ENCODE data around the gene CRTC1. TPM values are rescaled to one million over a fixed set of nuclear protein-coding genes. Genes with fewer than 3 reads are reported as not detected.

Gene CRTC1
- total RNA-seq, 1 experiment from 2014 or later: 12.3 TPM

- TF ChIP-seq NFYB (CRISPR knock-in tag; conservative IDR thresholded peaks at IDR 0.05; ENCODE audit: low read depth) (no peak), ZNF425 (CRISPR knock-in tag; conservative IDR thresholded peaks at IDR 0.05) (no peak)
- TF ChIP-seq, protein P1, sequence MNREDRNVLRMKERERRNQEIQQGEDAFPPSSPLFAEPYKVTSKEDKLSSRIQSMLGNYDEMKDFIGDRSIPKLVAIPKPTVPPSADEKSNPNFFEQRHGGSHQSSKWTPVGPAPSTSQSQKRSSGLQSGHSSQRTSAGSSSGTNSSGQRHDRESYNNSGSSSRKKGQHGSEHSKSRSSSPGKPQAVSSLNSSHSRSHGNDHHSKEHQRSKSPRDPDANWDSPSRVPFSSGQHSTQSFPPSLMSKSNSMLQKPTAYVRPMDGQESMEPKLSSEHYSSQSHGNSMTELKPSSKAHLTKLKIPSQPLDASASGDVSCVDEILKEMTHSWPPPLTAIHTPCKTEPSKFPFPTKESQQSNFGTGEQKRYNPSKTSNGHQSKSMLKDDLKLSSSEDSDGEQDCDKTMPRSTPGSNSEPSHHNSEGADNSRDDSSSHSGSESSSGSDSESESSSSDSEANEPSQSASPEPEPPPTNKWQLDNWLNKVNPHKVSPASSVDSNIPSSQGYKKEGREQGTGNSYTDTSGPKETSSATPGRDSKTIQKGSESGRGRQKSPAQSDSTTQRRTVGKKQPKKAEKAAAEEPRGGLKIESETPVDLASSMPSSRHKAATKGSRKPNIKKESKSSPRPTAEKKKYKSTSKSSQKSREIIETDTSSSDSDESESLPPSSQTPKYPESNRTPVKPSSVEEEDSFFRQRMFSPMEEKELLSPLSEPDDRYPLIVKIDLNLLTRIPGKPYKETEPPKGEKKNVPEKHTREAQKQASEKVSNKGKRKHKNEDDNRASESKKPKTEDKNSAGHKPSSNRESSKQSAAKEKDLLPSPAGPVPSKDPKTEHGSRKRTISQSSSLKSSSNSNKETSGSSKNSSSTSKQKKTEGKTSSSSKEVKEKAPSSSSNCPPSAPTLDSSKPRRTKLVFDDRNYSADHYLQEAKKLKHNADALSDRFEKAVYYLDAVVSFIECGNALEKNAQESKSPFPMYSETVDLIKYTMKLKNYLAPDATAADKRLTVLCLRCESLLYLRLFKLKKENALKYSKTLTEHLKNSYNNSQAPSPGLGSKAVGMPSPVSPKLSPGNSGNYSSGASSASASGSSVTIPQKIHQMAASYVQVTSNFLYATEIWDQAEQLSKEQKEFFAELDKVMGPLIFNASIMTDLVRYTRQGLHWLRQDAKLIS (CRISPR knock-in tag; IDR thresholded peaks at IDR 0.05; ENCODE audit: borderline replicate concordance): no peak
Observed at GRCh38 chr19:18773682-18774081, 90.2 kb downstream of the CRTC1 start (continued).

GRCh38 chr19:18774107-18774506 lies 90.6 kb downstream of the CRTC1 start:
- DNase-seq (ENCODE audit: low spot score): no peak
- H3K4me3 Mint-ChIP-seq: no peak overlapping the region
- POLR2A ChIA-PET: interaction anchor here (0.5 to 1.2 kb wide), 2 partner anchors 57 to 1155 kb away, joined by 3 to 4 read pairs; partner anchors contain the start of gene UPF1
- H3K36me3 Mint-ChIP-seq: no peaks in the 10 kb centered on the region
- H3K27me3 Mint-ChIP-seq (ENCODE audit: low read depth): peaks cover 94% of the 10 kb centered on the region
- CTCF ChIA-PET: interaction anchor here (0.9 to 3.9 kb wide), 5 partner anchors 9 to 121 kb away, joined by 3 to 42 read pairs (median 5); partner anchors contain the start of gene CERS1
- H3K9me3 Mint-ChIP-seq: no peaks in the 10 kb centered on the region
- H3K4me1 Mint-ChIP-seq: no peaks in the 10 kb centered on the region
- ATAC-seq: no peak
- no peak overlapping the region for H3K27ac Mint-ChIP-seq
- TF ChIP-seq, protein P2, sequence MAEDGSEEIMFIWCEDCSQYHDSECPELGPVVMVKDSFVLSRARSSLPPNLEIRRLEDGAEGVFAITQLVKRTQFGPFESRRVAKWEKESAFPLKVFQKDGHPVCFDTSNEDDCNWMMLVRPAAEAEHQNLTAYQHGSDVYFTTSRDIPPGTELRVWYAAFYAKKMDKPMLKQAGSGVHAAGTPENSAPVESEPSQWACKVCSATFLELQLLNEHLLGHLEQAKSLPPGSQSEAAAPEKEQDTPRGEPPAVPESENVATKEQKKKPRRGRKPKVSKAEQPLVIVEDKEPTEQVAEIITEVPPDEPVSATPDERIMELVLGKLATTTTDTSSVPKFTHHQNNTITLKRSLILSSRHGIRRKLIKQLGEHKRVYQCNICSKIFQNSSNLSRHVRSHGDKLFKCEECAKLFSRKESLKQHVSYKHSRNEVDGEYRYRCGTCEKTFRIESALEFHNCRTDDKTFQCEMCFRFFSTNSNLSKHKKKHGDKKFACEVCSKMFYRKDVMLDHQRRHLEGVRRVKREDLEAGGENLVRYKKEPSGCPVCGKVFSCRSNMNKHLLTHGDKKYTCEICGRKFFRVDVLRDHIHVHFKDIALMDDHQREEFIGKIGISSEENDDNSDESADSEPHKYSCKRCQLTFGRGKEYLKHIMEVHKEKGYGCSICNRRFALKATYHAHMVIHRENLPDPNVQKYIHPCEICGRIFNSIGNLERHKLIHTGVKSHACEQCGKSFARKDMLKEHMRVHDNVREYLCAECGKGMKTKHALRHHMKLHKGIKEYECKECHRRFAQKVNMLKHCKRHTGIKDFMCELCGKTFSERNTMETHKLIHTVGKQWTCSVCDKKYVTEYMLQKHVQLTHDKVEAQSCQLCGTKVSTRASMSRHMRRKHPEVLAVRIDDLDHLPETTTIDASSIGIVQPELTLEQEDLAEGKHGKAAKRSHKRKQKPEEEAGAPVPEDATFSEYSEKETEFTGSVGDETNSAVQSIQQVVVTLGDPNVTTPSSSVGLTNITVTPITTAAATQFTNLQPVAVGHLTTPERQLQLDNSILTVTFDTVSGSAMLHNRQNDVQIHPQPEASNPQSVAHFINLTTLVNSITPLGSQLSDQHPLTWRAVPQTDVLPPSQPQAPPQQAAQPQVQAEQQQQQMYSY (CRISPR knock-in tag; IDR thresholded peaks at IDR 0.05): no peak
- TF ChIP-seq NR2C2 (CRISPR knock-in tag; IDR thresholded peaks at IDR 0.05) (no peak), MXD4 (CRISPR knock-in tag; IDR thresholded peaks at IDR 0.05; ENCODE audit: borderline replicate concordance) (no peak), MLX (CRISPR knock-in tag; IDR thresholded peaks at IDR 0.05) (no peak), ZNF416 (CRISPR knock-in tag; IDR thresholded peaks at IDR 0.05) (no peak), ZNF263 (CRISPR knock-in tag; IDR thresholded peaks at IDR 0.05; ENCODE audit: low read depth) (no peak), IRF2 (CRISPR knock-in tag; IDR thresholded peaks at IDR 0.05; ENCODE audit: borderline replicate concordance, low read depth) (no peak), JUN (CRISPR knock-in tag; IDR thresholded peaks at IDR 0.05) (no peak), ZNF232 (CRISPR knock-in tag; IDR thresholded peaks at IDR 0.05) (no peak), MYBL2 (CRISPR knock-in tag; IDR thresholded peaks at IDR 0.05) (no peak), TEAD4 (CRISPR knock-in tag; IDR thresholded peaks at IDR 0.05) (no peak)
- TF ChIP-seq, protein P3, sequence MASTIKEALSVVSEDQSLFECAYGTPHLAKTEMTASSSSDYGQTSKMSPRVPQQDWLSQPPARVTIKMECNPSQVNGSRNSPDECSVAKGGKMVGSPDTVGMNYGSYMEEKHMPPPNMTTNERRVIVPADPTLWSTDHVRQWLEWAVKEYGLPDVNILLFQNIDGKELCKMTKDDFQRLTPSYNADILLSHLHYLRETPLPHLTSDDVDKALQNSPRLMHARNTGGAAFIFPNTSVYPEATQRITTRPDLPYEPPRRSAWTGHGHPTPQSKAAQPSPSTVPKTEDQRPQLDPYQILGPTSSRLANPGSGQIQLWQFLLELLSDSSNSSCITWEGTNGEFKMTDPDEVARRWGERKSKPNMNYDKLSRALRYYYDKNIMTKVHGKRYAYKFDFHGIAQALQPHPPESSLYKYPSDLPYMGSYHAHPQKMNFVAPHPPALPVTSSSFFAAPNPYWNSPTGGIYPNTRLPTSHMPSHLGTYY (CRISPR knock-in tag; IDR thresholded peaks at IDR 0.05): no peak
- TF ChIP-seq, protein P4, sequence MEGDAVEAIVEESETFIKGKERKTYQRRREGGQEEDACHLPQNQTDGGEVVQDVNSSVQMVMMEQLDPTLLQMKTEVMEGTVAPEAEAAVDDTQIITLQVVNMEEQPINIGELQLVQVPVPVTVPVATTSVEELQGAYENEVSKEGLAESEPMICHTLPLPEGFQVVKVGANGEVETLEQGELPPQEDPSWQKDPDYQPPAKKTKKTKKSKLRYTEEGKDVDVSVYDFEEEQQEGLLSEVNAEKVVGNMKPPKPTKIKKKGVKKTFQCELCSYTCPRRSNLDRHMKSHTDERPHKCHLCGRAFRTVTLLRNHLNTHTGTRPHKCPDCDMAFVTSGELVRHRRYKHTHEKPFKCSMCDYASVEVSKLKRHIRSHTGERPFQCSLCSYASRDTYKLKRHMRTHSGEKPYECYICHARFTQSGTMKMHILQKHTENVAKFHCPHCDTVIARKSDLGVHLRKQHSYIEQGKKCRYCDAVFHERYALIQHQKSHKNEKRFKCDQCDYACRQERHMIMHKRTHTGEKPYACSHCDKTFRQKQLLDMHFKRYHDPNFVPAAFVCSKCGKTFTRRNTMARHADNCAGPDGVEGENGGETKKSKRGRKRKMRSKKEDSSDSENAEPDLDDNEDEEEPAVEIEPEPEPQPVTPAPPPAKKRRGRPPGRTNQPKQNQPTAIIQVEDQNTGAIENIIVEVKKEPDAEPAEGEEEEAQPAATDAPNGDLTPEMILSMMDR (IDR thresholded peaks at IDR 0.05): no peak
- TF ChIP-seq, protein P5, sequence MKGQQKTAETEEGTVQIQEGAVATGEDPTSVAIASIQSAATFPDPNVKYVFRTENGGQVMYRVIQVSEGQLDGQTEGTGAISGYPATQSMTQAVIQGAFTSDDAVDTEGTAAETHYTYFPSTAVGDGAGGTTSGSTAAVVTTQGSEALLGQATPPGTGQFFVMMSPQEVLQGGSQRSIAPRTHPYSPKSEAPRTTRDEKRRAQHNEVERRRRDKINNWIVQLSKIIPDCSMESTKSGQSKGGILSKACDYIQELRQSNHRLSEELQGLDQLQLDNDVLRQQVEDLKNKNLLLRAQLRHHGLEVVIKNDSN (CRISPR knock-in tag; IDR thresholded peaks at IDR 0.05): no peak
- TF ChIP-seq, protein P1 (CRISPR knock-in tag; IDR thresholded peaks at IDR 0.05; ENCODE audit: borderline replicate concordance): no peak
